Activated CD4-positive, alpha-beta T cell treated with anti-CD3 and anti-CD28 coated beads, Interleukin-2, amount 10 ng/mL, durations not matched to agents 24 days and 14 days (primary cell): ENCODE measurements around the gene TMEM179B. TPM values are rescaled to one million over a fixed set of nuclear protein-coding genes. Genes with fewer than 3 reads are reported as not detected.
A peak's percentile ranks its signal among the peaks of the same experiment; 100 is the strongest.
"Not testable (repeated sequence)": the region's sequence is repeated elsewhere in the genome, so short reads cannot be mapped to it uniquely, and the experiment has no call there.

ENCODE experiments used
- DNase-seq: peaks from one replicate; pipeline ENCODE4 v3.0.0; 2022
- H3K27ac Mint-ChIP-seq: one replicate; pipeline ENCODE4 v1.8.0; 2022; ENCODE audit warnings: mild to moderate bottlenecking, mixed read lengths
- H3K27me3 Mint-ChIP-seq: one replicate; pipeline ENCODE4 v1.8.0; 2022; ENCODE audit warnings: mixed read lengths
- H3K36me3 Mint-ChIP-seq: one replicate; pipeline ENCODE4 v1.8.0; 2022; ENCODE audit warnings: low read depth, mild to moderate bottlenecking, mixed read lengths
- H3K4me1 Mint-ChIP-seq: one replicate; pipeline ENCODE4 v1.8.0; 2021; ENCODE audit warnings: mixed read lengths
- H3K4me3 Mint-ChIP-seq: one replicate; pipeline ENCODE4 v1.8.0; 2022; ENCODE audit warnings: mild to moderate bottlenecking, moderate library complexity, mixed read lengths
- H3K9me3 Mint-ChIP-seq: one replicate; pipeline ENCODE4 v1.8.0; 2021; ENCODE audit warnings: mixed read lengths
- intact Hi-C: fragments of 100-400 bp; cut with micrococcal nuclease; formaldehyde crosslinking; loops from one replicate; pipeline ENCODE4 v1.15.1; 2023
- total RNA-seq: library from RNA; stranded (reverse); gene quantifications from 2 replicates; pipeline ENCODE4 v1.2.3, GENCODE V29; 2022

The TMEM179B gene
- total RNA-seq, 1 donor from 2014 or later = 36.3 TPM

GRCh38 chr11:62801071-62801470 is 13.9 kb downstream of the TMEM179B start:
- Mint-ChIP-seq H3K4me1 (peaks cover 26% of the 10 kb centered on the region), H3K27me3 (no peaks in the 10 kb centered on the region), H3K36me3 (peaks cover 70% of the 10 kb centered on the region), H3K9me3 (no peaks in the 10 kb centered on the region), H3K27ac (no peak overlapping the region), H3K4me3 (no peak overlapping the region)
- no peak for DNase-seq
- intact Hi-C loops = no loop called here

GRCh38 chr11:62804310-62805075 is 17.3 kb downstream of the TMEM179B start:
- H3K9me3 Mint-ChIP-seq = no peaks in the 10 kb centered on the region
- no peak for DNase-seq
- peak overlapping the region; percentile 95 for H3K27ac Mint-ChIP-seq
- H3K27me3 Mint-ChIP-seq = no peaks in the 10 kb centered on the region
- peak overlapping the region; percentile 100 for H3K4me3 Mint-ChIP-seq
- peaks cover 30% of the 10 kb centered on the region for H3K4me1 Mint-ChIP-seq
- H3K36me3 Mint-ChIP-seq = peaks cover 49% of the 10 kb centered on the region
- intact Hi-C loops = loop anchor here (1.0 to 2.0 kb wide), 8 partner anchors 12 to 76 kb away; partner anchors contain the start of genes SLC3A2, TAF6L, TMEM223 and TTC9C

DNA sequence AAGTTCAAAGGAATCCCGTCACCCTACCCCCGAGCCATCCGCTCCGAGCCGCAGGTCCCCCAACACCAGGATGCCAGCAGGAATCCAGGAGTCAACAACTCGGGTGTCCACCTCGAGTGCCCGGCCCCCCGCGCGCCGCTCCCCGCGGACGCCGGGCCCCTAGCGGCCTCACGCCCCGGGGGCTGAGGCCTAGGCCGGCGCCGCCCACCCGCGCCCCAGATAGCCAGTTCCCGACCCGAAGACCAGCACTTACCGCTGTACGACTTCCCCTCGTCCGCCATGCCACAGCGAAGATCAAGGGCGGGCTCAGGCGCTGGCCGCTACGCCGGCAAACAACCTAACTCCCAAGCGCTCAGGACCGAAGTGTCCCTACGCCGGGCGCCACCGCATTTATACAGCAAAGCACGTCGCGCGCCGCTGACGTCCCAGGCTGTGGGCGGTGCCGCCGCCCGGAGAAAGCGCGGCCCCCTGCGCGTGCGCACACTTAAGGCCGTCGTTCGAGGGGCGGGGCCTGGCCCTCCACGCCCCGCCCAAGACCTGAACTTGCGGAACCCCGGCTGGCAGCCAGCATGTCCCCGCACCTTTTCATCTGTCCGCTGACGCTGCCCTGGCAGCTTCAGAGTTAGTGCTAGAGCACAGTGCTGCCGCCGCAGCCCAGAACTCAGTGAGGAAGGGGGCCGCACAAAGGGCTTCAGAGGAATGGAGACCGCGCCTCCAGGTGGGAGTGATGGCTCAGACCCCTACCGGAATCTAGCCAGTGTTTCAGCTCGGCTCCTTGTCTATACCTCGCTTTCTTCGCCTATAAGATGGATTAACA is 18.1 kb downstream of the TMEM179B start, which contains the start of gene NXF1:
NXF1 (minus strand) TSS at position 365 of the 817 bp plus-strand sequence; CDS start at position 281, 84 bp downstream.
- intact Hi-C loops = loop anchor here (1.0 to 2.0 kb wide), 7 partner anchors 19 to 76 kb away; partner anchors contain the start of genes SLC3A2, TAF6L, TTC9C and WDR74
- Mint-ChIP-seq H3K9me3 (no peaks in the 10 kb centered on the region), H3K27ac (peak within 1 kb of the TSS; percentile 95), H3K4me1 (peaks cover 30% of the 10 kb centered on the region), H3K27me3 (no peaks in the 10 kb centered on the region), H3K36me3 (peaks cover 43% of the 10 kb centered on the region), H3K4me3 (peak within 1 kb of the TSS; percentile 100)
- peak; percentile 99 for DNase-seq

GRCh38 chr11:62805961-62806441 is 18.8 kb downstream of the TMEM179B start:
- H3K27ac Mint-ChIP-seq = peak overlapping the region; percentile 95
- DNase-seq = peak; percentile 71

DNA sequence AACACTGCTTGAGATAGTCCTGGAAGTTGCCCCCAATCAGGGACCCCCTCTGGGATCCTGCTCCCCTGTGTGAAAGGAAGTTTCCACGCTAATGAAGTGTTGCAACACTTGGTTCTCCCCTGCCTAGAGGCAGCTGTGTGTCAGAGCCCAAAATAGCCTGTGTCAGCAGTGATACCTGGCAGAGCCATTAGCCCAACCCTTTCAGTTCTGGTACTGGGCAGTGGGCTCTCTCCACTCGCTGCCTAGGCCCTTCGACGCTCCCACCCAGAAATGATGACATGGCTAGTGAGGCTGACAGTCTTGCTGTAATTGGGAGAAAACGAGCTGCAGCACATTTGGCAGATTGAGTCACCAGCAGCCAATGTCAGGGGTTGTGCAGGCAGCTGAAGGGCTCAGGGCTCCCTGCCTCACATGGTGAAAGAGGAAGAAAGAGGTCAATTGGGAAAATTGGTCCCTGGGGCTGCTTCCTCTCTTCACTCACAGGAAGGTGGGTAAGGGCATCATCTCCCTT is 19.5 kb downstream of the TMEM179B start:
- no peaks in the 10 kb centered on the region for H3K9me3 Mint-ChIP-seq
- no peak for DNase-seq
- H3K36me3 Mint-ChIP-seq = peaks cover 32% of the 10 kb centered on the region
- H3K27ac Mint-ChIP-seq = peak overlapping the region; percentile 76
- H3K4me3 Mint-ChIP-seq = peak overlapping the region; percentile 100
- no peaks in the 10 kb centered on the region for H3K27me3 Mint-ChIP-seq
- intact Hi-C loops = no loop called here
- H3K4me1 Mint-ChIP-seq = peaks cover 28% of the 10 kb centered on the region

More at GRCh38 chr11:62805961-62806441, 18.8 kb downstream of the TMEM179B start:
- intact Hi-C loops = loop anchor here (1.0 to 2.0 kb wide), 7 partner anchors 20 to 77 kb away; partner anchors contain the start of genes SLC3A2, TAF6L, TTC9C and WDR74
- Mint-ChIP-seq H3K4me1 (peaks cover 30% of the 10 kb centered on the region), H3K36me3 (peaks cover 38% of the 10 kb centered on the region), H3K27me3 (no peaks in the 10 kb centered on the region), H3K4me3 (peak overlapping the region; percentile 100), H3K9me3 (no peaks in the 10 kb centered on the region)

DNA sequence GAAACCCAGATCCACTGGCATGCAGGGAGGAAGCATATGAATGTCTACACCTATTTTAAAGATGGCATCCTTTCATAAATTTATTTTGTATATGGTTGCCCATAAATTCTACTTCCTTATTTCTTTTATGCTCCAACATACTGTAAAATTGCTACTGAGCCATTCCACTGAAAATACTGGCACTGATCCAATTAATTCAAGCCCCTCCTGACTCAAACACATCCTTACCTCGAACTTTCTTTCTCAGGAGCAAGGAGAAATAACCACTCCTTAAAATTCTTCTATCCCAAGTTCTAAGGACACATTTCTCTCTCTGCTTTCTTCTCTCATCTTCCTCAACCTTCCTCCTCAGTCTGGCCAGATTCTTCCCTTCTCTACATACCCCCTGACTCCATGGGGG is 23.5 kb downstream of the TMEM179B start:
- no peak for DNase-seq
- H3K4me3 Mint-ChIP-seq = no peak overlapping the region
- H3K36me3 Mint-ChIP-seq = peaks cover 9% of the 10 kb centered on the region
- no peaks in the 10 kb centered on the region for H3K27me3 Mint-ChIP-seq
- no peak overlapping the region for H3K27ac Mint-ChIP-seq
- H3K4me1 Mint-ChIP-seq = peaks cover 6% of the 10 kb centered on the region
- intact Hi-C loops = no loop called here
- H3K9me3 Mint-ChIP-seq = no peaks in the 10 kb centered on the region

DNA sequence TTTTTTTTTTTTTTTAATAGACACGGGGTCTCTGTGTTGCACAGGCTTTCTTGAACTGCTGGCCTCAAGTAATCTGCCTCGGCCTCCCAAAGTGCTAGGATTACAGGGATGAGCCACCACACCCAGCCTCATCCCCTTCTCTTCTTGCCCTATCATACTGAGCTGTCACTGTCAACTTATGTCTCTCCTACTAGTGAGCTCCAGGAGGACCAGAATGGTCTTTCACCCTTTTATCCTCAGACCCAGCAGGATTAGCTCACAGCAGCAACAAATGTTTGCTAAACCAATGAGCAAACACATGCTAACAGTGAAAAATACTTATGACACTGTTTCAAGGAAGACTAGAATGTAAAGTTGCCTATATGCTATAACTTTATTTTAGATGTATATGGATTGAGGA is 24.5 kb downstream of the TMEM179B start:
- intact Hi-C loops = no loop called here
- H3K4me1 Mint-ChIP-seq = peaks cover 2% of the 10 kb centered on the region
- no peak overlapping the region for H3K4me3 Mint-ChIP-seq
- H3K9me3 Mint-ChIP-seq = no peaks in the 10 kb centered on the region
- H3K36me3 Mint-ChIP-seq = peaks cover 11% of the 10 kb centered on the region
- no peak for DNase-seq
- H3K27ac Mint-ChIP-seq = no peak overlapping the region
- H3K27me3 Mint-ChIP-seq = no peaks in the 10 kb centered on the region

GRCh38 chr11:62816557-62816956 is 29.4 kb downstream of the TMEM179B start:
- no peaks in the 10 kb centered on the region for H3K27me3 Mint-ChIP-seq
- no peak for DNase-seq
- H3K36me3 Mint-ChIP-seq = peaks cover 23% of the 10 kb centered on the region
- intact Hi-C loops = no loop called here
- peaks cover 2% of the 10 kb centered on the region for H3K4me1 Mint-ChIP-seq
- H3K9me3 Mint-ChIP-seq = no peaks in the 10 kb centered on the region
- no peak overlapping the region for H3K27ac Mint-ChIP-seq
- no peak overlapping the region for H3K4me3 Mint-ChIP-seq

- DNase-seq = no peak
- Mint-ChIP-seq H3K9me3 (no peaks in the 10 kb centered on the region), H3K36me3 (peaks cover 23% of the 10 kb centered on the region), H3K27me3 (no peaks in the 10 kb centered on the region), H3K4me1 (peaks cover 2% of the 10 kb centered on the region), H3K27ac (no peak overlapping the region), H3K4me3 (no peak overlapping the region)
- intact Hi-C loops = no loop called here
Measured at GRCh38 chr11:62817129-62817528, 29.9 kb downstream of the TMEM179B start.

GRCh38 chr11:62823677-62824076 is 36.5 kb downstream of the TMEM179B start:
- H3K36me3 Mint-ChIP-seq = peaks cover 49% of the 10 kb centered on the region

GRCh38 chr11:62828130-62828529 is 40.9 kb downstream of the TMEM179B start:
- DNase-seq, H3K27me3 Mint-ChIP-seq, H3K27ac Mint-ChIP-seq, H3K9me3 Mint-ChIP-seq, H3K4me3 Mint-ChIP-seq, intact Hi-C loops: not testable (repeated sequence)
- Mint-ChIP-seq H3K36me3 (peaks cover 40% of the 10 kb centered on the region), H3K4me1 (peaks cover 21% of the 10 kb centered on the region)

More at GRCh38 chr11:62823677-62824076, 36.5 kb downstream of the TMEM179B start:
- Mint-ChIP-seq H3K9me3 (no peaks in the 10 kb centered on the region), H3K4me3 (no peak overlapping the region), H3K27ac (no peak overlapping the region), H3K27me3 (no peaks in the 10 kb centered on the region), H3K4me1 (no peaks in the 10 kb centered on the region)
- no peak for DNase-seq
- intact Hi-C loops = no loop called here

GRCh38 chr11:62830904-62831519 is 43.8 kb downstream of the TMEM179B start:
- Mint-ChIP-seq H3K27ac (peak overlapping the region; percentile 97), H3K27me3 (no peaks in the 10 kb centered on the region), H3K9me3 (no peaks in the 10 kb centered on the region), H3K4me3 (peak overlapping the region; percentile 89), H3K4me1 (peaks cover 34% of the 10 kb centered on the region), H3K36me3 (peaks cover 39% of the 10 kb centered on the region)
- no peak for DNase-seq
- intact Hi-C loops = loop anchor here (1.0 to 5.0 kb wide), 2 partner anchors 26 to 239 kb away; partner anchors contain the start of genes NXF1 and TUT1
